ENCODE measurements around the gene COX19. TPM values are rescaled to one million over a fixed set of nuclear protein-coding genes. Genes with fewer than 3 reads are reported as not detected.

COX19 gene
- total RNA-seq, 2 donors from 2014 or later: 2.8 to 5.5 TPM

DNA sequence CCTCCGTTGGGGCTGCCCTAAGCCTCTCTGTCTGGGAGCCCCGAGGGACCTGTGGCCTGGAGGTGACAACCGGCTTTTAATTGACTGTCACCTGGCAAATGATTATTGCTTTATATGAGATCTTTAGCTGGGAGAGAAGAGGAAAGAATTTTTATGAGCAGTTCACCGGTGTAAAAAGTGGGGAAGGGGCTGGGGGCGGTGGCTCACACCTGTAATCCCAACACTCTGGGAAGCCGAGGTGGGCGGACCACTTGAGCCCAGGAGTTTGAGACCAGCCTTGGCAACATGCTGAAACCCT is 2.6 kb upstream of the COX19 start:
- Histone ChIP-seq H3K4me3 (no peak overlapping the region), H3K36me3 (peaks cover 2% of the 10 kb centered on the region), H3K27me3 (no peaks in the 10 kb centered on the region), H3K4me1 (peaks cover 0 to 22% of the 10 kb centered on the region in 2 donors), H3K9me3 (no peaks in the 10 kb centered on the region), H3K27ac (no peak overlapping the region)
- TF ChIP-seq, protein P1, sequence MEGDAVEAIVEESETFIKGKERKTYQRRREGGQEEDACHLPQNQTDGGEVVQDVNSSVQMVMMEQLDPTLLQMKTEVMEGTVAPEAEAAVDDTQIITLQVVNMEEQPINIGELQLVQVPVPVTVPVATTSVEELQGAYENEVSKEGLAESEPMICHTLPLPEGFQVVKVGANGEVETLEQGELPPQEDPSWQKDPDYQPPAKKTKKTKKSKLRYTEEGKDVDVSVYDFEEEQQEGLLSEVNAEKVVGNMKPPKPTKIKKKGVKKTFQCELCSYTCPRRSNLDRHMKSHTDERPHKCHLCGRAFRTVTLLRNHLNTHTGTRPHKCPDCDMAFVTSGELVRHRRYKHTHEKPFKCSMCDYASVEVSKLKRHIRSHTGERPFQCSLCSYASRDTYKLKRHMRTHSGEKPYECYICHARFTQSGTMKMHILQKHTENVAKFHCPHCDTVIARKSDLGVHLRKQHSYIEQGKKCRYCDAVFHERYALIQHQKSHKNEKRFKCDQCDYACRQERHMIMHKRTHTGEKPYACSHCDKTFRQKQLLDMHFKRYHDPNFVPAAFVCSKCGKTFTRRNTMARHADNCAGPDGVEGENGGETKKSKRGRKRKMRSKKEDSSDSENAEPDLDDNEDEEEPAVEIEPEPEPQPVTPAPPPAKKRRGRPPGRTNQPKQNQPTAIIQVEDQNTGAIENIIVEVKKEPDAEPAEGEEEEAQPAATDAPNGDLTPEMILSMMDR (IDR thresholded peaks at IDR 0.05): no peak
- no peak for DNase-seq (ENCODE audit: low spot score)

DNA sequence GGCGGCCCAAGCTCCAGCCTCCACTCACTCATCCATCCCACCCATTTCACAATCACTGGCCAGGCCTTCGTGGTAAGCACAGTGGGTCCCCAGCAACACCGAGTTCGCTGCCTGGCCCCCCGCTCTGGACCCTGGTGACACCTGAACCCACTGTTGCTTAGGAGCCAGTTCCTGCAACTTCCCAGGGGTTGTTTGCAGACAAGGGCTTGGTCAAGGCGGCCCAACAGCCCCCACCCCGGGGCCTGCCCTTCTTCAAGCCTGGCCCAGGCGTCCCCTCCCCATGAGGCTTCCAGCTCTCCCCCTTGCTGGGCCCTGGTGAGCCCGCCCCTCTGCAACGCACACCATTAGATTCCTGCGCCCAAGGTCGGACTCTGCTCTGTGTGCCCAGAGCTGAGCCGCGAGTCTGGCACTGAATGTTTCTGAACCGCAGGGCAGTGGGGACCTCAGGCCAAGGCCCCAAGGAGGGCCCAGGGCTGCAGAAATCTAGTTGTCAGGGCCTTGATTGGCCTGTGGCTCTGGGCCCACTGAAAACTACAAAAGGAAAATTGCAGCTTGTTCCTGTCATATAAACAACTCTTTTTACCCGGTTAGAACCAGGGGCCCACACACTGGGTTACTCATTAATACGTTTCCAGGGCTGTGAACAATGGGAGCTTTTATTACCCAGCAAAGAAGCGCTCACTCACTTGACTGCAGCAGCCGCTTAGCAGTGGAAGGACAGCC is 2.1 kb upstream of the COX19 start:
- H3K4me1 ChIP-seq: peaks cover 0 to 27% of the 10 kb centered on the region in 2 donors
- H3K27ac ChIP-seq: no peak overlapping the region
- no peaks in the 10 kb centered on the region for H3K27me3 ChIP-seq
- peaks cover 7% of the 10 kb centered on the region for H3K36me3 ChIP-seq
- TF ChIP-seq, protein P1 (IDR thresholded peaks at IDR 0.05): no peak
- H3K4me3 ChIP-seq: no peak overlapping the region
- H3K9me3 ChIP-seq: no peaks in the 10 kb centered on the region
- DNase-seq (ENCODE audit: low spot score): no peak

DNA sequence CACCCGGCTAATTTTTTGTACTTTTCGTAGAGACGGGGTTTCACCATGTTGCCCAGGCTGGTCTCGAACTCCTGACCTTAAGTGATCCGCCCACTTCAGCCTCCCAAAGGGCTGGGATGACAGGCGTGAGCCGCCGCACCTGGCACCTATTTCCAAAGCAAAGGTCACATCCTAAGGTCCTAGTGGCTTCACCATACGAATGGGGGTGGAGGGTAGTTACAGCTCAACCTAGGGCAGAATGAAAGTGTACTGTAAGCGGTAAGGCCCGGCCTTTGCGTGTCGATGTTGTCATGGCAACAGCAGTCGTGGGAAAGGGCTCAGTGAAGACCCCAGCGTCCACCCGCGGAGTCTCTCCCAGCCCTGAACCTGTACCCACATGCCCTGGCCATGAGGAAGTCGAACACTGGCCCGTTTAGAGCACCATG is 1.6 kb upstream of the COX19 start:
- peaks cover 0 to 30% of the 10 kb centered on the region in 2 donors for H3K4me1 ChIP-seq
- no peak for DNase-seq (ENCODE audit: low spot score)
- H3K27ac ChIP-seq: no peak overlapping the region

DNA sequence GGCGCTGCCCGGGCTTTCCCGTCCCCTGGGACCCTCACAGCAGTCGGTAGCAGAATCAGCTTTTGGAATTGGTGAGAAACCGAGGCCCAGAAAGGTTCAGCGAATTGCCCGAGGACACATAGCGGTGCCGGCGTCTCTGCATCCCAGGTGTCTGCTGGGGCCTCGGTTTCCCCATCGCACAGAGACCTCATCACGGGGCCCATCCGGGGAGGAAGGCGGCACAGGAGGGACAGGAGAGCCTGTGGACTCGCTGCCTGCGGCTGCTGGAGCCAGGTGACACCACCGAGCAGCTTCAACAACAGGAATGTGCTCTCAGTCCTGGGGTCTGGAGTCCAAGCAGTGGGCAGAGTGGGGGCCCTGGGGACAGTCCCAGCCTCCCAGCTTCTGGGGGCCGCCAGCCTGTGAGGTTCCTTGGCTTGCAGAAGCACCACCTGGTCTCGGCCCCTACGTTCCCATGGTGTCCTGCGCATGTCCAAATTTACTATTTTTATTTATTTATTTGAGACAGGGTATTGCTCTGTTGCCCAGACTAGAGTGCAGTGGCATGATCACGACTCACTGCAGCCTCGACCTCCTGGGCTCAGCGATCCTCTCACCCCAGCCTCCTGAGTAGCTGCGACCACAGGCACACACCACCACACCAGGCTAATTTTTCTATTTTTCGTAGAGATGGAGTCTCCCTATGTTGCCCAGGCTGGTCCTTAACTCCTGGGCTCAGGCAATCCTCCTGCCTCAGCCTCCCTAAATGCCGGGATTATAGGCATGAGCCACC is 539 bp upstream of the COX19 start:
- no peak for DNase-seq (ENCODE audit: low spot score)
- peaks cover 0 to 30% of the 10 kb centered on the region in 2 donors for H3K4me1 ChIP-seq

More for the DNA sequence above, 1.6 kb upstream of the COX19 start:
- Histone ChIP-seq H3K9me3 (no peaks in the 10 kb centered on the region), H3K36me3 (peaks cover 12% of the 10 kb centered on the region), H3K4me3 (no peak overlapping the region), H3K27me3 (no peaks in the 10 kb centered on the region)
- TF ChIP-seq, protein P1 (IDR thresholded peaks at IDR 0.05): no peak

DNA sequence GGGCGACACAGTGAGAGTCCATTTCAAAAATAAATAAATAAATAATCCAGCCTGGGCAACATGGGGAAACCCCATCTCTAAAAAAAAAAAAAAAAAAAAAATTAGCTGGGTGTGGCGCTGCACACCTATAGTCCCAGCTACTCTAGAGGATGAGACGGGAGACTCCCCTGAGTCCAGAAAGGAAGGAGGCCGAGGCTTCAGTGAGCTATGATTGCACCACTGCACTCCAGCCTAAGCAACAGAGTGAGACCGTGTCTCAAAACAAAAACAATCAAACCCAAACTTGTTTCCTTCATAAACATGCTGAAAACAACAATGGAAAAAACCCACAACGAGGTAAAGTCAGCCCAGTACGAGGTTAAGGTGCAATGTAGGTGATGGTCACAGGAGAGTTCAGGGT is 1.2 kb downstream of the COX19 start:
- TF ChIP-seq, protein P1 (IDR thresholded peaks at IDR 0.05): no peak
- H3K27me3 ChIP-seq: no peaks in the 10 kb centered on the region
- H3K4me1 ChIP-seq: peaks cover 0 to 30% of the 10 kb centered on the region in 2 donors
- H3K9me3 ChIP-seq: no peaks in the 10 kb centered on the region
- H3K36me3 ChIP-seq: peaks cover 27% of the 10 kb centered on the region
- peak overlapping the region in 1 of 2 donors; percentile 98 for H3K27ac ChIP-seq
- no peak for DNase-seq (ENCODE audit: low spot score)
- peak overlapping the region; percentile 98 to 100 for H3K4me3 ChIP-seq

More for the DNA sequence above, 539 bp upstream of the COX19 start:
- Histone ChIP-seq H3K9me3 (no peaks in the 10 kb centered on the region), H3K27me3 (no peaks in the 10 kb centered on the region), H3K36me3 (peaks cover 13% of the 10 kb centered on the region), H3K4me3 (peak overlapping the region; percentile 98 to 100), H3K27ac (peak overlapping the region in 1 of 2 donors; percentile 98)
- TF ChIP-seq, protein P1 (IDR thresholded peaks at IDR 0.05): no peak
